Adipocyte (in vitro differentiated cells): ENCODE measurements around the gene ALOX15B.
A peak's percentile ranks its signal among the peaks of the same experiment; 100 is the strongest.

Experiments
- DNase-seq: peaks from one replicate; pipeline ENCODE4 v3.0.0-alpha.2; 2015; ENCODE audit warnings: low read depth
- H3K27me3 ChIP-seq: replicated peaks from 2 replicates; pipeline ENCODE4 v1.7.0; 2013; ENCODE audit warnings: mild to moderate bottlenecking, low read length, moderate library complexity; ENCODE audit not compliant: control insufficient read depth, insufficient read depth
- H3K36me3 ChIP-seq: 2 replicates; pipeline ENCODE4 v1.7.0; 2013; ENCODE audit warnings: low read length, mild to moderate bottlenecking, moderate library complexity; ENCODE audit not compliant: control insufficient read depth, insufficient read depth, severe bottlenecking
- H3K4me1 ChIP-seq: 2 replicates; pipeline ENCODE4 v1.7.0; 2013; ENCODE audit warnings: mild to moderate bottlenecking, low read length, moderate library complexity; ENCODE audit not compliant: control insufficient read depth, insufficient read depth
- H3K4me3 ChIP-seq: 2 replicates; pipeline ENCODE4 v1.7.0; 2013; ENCODE audit warnings: mild to moderate bottlenecking, low read length, moderate library complexity
- H3K9ac ChIP-seq: 2 replicates; pipeline ENCODE4 v1.7.0; 2013; ENCODE audit warnings: mild to moderate bottlenecking, low read length, moderate library complexity
- H3K9me3 ChIP-seq: 2 replicates; pipeline ENCODE4 v1.7.0; 2013; ENCODE audit warnings: mild to moderate bottlenecking, low read length, moderate library complexity; ENCODE audit not compliant: control insufficient read depth

Gene ALOX15B

DNA sequence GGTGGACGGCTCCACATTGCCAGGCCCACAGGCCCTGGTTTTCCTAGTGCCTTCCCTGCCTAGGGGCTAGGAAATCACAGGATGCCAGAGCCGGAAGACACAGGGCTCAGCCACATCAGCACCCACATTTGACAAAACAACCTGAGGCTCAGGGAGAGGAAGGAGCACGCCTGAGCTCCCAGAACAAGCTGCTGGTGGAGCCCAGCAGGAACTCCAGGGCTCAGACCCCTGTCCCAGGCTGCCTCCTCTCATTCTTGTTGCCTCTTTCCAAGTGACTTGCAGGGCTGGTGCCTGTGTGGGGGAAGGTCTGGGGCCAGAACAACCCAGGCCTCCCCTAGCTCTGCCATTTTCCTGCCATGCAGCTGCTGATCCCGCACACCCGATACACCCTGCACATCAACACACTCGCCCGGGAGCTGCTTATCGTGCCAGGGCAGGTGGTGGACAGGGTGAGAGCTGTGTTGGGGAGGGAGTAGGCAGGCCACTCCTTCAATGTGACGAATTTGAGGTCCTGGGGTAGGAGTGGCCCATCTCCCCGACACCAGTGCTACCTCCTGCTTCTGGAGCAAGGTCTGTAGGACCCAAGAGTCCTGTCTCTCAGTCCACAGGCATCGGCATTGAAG is 7.6 kb downstream of the ALOX15B start:
- H3K9ac ChIP-seq = no peak overlapping the region
- H3K9me3 ChIP-seq = no peaks in the 10 kb centered on the region
- no peak overlapping the region for H3K4me3 ChIP-seq
- peaks cover 9% of the 10 kb centered on the region for H3K4me1 ChIP-seq
- DNase-seq = no peak
- no peaks in the 10 kb centered on the region for H3K36me3 ChIP-seq
- H3K27me3 ChIP-seq = peaks cover 26% of the 10 kb centered on the region

DNA sequence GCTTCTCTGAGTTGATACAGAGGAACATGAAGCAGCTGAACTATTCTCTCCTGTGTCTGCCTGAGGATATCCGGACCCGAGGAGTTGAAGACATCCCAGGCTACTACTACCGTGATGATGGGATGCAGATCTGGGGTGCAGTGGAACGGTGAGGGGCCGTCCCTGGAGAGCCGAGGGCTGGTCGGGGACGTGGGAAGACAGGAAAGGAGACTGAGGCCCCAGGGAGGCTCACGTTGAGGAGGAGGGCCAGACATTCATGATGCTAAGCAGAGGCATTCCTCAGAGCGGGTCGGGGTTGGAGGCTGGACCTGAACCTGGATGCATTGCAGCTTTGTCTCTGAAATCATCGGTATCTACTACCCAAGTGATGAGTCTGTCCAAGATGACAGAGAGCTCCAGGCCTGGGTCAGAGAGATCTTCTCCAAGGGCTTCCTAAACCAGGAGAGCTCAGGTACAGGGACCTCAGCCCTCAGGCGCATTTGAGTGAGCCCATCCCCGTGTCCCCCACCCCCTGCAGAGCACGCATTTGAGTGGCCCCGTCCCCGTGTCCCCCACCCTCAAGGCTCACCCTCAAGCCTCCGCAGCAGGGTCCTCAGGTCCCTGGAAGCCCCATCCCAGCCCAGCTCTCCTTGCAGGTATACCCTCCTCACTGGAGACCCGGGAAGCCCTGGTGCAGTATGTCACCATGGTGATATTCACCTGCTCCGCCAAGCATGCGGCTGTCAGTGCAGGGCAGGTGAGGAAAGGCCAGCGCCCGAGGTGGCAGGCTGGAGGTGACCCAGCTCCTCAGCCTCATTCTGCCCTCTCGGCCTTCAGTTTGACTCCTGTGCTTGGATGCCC is 8.3 kb downstream of the ALOX15B start:
- Histone ChIP-seq H3K9me3 (no peaks in the 10 kb centered on the region), H3K36me3 (no peaks in the 10 kb centered on the region), H3K27me3 (peaks cover 33% of the 10 kb centered on the region), H3K9ac (no peak overlapping the region), H3K4me3 (no peak overlapping the region), H3K4me1 (peaks cover 2% of the 10 kb centered on the region)
- DNase-seq = no peak

DNA sequence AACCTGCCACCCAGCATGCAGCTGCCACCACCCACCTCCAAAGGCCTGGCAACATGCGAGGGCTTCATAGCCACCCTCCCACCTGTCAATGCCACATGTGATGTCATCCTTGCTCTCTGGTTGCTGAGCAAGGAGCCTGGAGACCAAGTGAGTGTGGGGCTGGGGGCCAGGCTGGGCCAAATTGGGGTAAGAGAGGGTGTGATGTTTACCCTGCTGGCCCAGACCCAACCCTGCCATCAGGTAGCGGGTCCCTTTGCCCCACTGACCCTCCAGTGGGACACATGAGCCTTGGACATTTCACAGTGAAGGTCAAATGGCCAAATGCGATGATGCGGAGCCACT is 8.9 kb downstream of the ALOX15B start:
- H3K9ac ChIP-seq = no peak overlapping the region
- H3K4me1 ChIP-seq = no peaks in the 10 kb centered on the region
- no peak for DNase-seq
- H3K36me3 ChIP-seq = no peaks in the 10 kb centered on the region
- H3K4me3 ChIP-seq = no peak overlapping the region
- peaks cover 37% of the 10 kb centered on the region for H3K27me3 ChIP-seq
- H3K9me3 ChIP-seq = no peaks in the 10 kb centered on the region

DNA sequence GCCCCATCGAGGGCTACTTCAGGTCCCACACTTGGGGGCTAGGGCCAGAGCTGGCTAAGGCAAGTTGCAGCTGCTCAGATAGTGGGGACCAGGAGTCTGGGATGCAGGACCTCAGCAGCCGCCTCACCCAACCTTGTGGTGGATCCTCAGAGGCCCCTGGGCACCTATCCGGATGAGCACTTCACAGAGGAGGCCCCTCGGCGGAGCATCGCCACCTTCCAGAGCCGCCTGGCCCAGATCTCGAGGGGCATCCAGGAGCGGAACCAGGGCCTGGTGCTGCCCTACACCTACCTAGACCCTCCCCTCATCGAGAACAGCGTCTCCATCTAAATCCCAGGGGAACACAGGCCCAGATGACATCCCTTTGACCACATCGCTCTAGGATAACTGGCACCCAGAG is 9.4 kb downstream of the ALOX15B start:
- no peak for DNase-seq
- peaks cover 37% of the 10 kb centered on the region for H3K27me3 ChIP-seq
- no peak overlapping the region for H3K9ac ChIP-seq

DNA sequence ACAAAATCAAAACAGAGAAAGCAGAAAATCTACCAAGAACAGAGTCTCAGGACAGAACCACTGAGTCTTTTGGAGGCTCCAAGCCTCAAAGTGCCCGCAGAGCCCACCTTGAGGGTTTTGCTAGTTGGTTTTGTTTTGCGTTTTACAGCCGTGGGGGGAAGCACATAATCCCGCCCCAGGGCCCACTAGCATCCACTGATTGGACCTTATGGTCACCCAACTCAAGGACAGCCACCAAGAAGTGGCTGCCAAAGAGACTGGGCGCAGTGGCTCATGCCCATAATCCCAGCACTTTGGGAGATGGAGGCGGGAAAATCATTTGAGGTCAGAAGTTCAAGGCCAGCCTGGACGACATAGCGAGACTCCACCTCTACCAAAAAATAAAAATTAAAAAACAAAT is 9.9 kb downstream of the ALOX15B start:
- H3K9ac ChIP-seq = no peak overlapping the region
- no peaks in the 10 kb centered on the region for H3K9me3 ChIP-seq
- peaks cover 37% of the 10 kb centered on the region for H3K27me3 ChIP-seq
- H3K4me1 ChIP-seq = no peaks in the 10 kb centered on the region
- no peaks in the 10 kb centered on the region for H3K36me3 ChIP-seq
- DNase-seq = no peak
- H3K4me3 ChIP-seq = no peak overlapping the region

More for the DNA sequence above, 9.4 kb downstream of the ALOX15B start:
- H3K36me3 ChIP-seq = no peaks in the 10 kb centered on the region
- H3K4me1 ChIP-seq = no peaks in the 10 kb centered on the region
- no peak overlapping the region for H3K4me3 ChIP-seq
- H3K9me3 ChIP-seq = no peaks in the 10 kb centered on the region

DNA sequence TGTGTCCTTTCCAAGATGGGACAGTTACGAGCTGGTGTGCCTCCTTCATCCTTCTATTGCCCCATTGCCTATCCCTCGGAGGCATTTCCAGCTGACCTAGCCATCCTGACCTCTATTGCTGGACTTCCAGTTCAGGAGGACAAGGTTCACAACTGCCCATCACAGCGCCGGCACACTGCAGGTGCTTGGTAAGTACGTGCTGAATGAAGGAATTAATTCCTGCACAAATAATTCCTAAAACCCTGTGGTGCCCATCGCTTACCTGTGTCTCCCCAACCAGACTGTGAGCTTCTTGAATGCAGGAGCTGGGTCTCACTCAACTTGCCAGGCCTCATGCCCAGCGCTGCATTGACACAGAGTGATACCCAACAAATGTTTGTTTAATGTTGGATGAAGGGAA is 13.0 kb downstream of the ALOX15B start:
- no peaks in the 10 kb centered on the region for H3K9me3 ChIP-seq
- H3K4me3 ChIP-seq = no peak overlapping the region
- no peak overlapping the region for H3K9ac ChIP-seq
- H3K27me3 ChIP-seq = peaks cover 24% of the 10 kb centered on the region
- DNase-seq = no peak
- no peaks in the 10 kb centered on the region for H3K36me3 ChIP-seq
- peaks cover 15% of the 10 kb centered on the region for H3K4me1 ChIP-seq

DNA sequence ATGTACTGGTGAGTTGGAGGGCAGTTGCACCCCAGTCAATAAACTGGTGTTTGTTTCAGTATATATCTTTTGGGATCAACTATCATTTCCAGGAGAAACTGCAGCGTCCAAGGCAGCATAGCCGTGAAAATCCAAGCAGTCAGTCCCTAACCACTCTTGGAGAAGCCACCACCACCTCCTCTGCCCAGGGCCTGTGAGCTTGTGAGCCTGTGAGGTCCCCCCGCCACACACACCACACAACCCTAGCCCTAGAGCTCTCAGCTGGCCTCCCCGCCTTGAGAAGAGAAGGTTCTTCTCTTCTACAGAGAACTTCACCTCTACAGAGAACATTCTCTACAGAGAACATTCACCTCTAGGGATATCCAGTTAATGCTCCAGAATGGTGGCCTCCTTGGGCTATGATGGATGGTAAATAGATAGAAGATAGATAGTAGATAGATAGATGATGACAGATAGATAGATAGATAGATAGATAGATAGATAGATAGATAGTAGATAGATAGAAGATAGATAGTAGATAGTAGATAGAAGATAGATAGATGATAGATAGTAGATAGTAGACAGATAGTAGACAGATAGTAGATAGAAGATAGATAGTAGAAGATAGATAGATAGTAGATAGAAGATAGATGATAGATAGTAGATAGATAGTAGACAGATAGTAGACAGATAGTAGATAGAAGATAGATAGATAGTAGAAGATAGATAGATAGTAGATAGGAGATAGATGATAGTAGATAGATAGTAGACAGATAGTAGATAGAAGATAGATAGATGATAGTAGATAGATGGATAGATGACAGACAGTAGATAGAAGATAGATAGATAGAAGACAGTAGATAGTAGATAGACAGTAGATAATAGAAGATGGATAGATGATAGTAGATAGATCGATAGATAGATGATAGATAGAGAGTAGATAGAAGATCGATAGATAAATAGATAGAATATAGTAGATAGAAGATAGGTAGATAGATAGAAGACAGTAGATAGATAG is 13.7 kb downstream of the ALOX15B start:
- H3K9ac ChIP-seq = no peak overlapping the region
- peaks cover 20% of the 10 kb centered on the region for H3K27me3 ChIP-seq
- H3K4me3 ChIP-seq = no peak overlapping the region
- H3K4me1 ChIP-seq = peaks cover 20% of the 10 kb centered on the region
- H3K9me3 ChIP-seq = no peaks in the 10 kb centered on the region
- H3K36me3 ChIP-seq = no peaks in the 10 kb centered on the region
- DNase-seq = no peak

DNA sequence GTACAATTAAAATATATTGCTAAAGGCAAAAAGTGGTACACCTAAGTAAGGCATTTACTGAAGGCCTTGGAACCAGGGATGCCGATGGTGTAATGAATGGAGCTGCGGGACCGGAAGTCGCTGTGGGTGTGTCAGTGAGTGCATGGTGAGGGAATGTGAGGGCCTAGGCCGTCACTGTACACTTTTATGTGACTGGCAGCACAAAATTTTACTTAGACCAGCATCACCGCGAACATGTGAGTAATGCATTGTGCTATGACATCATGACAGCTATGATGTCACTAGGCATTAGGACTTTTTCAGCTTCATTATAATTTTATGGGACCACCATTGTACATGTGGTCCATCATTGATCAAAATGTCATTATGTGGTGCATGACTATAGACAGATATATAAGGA is 14.7 kb downstream of the ALOX15B start:
- DNase-seq = no peak
- no peak overlapping the region for H3K9ac ChIP-seq
- H3K36me3 ChIP-seq = no peaks in the 10 kb centered on the region
- peaks cover 21% of the 10 kb centered on the region for H3K4me1 ChIP-seq
- H3K4me3 ChIP-seq = no peak overlapping the region
- peaks cover 24% of the 10 kb centered on the region for H3K27me3 ChIP-seq
- no peaks in the 10 kb centered on the region for H3K9me3 ChIP-seq

DNA sequence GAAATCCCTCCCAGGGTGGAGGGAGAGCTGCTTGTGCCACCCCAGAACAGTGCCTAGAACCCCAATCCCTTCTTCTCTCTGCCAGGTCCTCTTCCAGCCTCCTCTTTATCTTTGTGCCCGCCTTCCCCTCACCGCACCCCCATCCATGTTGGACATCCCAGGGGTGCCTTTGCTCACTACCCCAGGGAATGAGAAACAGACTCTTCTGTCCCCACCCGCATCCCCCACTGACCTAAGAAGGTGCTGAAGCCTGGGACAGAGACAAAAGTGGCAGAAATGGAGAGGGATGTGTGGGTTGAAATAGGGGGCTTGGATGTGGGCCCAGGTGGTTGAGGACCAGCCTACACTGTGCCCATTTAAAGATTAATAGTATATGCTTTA is 17.0 kb downstream of the ALOX15B start:
- Histone ChIP-seq H3K4me1 (peaks cover 21% of the 10 kb centered on the region), H3K9ac (peak overlapping the region; percentile 36), H3K9me3 (no peaks in the 10 kb centered on the region), H3K36me3 (no peaks in the 10 kb centered on the region), H3K27me3 (peaks cover 36% of the 10 kb centered on the region), H3K4me3 (peak overlapping the region; percentile 21)
- DNase-seq = no peak

DNA sequence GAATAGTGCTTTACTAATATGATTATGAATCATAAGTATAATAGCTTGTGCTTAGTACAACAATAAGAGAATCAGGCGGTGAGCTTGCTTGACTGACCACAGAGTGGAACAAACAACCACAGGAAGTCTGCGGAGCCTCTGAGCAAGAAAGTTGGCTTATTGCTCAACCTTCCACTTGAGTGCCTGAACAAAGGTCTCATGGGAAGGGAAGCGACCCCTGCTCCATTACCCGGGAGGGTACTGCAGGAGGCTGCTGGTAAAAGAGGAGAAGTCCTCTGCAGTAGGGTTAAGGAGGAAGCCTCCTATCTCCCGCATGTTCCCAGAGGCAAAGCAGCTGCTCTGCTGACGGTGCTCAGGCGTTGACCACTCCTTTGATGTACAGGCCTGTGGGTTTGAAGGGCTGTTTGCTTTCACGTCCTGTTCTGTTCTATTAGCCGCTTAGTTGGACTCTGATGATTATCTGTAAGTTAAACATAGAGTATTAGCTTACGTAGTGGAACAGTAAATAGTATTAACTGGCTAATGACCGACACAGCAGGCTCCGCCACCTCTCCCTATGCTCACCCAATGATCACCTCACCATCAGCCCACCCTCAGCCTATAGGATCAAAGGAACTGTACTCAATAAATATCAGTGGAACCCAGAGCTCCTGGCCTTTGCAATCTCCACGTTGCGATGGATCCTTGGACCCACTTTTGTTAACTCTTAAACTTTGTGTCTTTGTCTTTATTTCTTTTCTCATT is 17.5 kb downstream of the ALOX15B start:
- Histone ChIP-seq H3K27me3 (peaks cover 40% of the 10 kb centered on the region), H3K9me3 (no peaks in the 10 kb centered on the region), H3K9ac (peak overlapping the region; percentile 36), H3K36me3 (no peaks in the 10 kb centered on the region), H3K4me1 (peaks cover 21% of the 10 kb centered on the region), H3K4me3 (peak overlapping the region; percentile 21)
- peak; percentile 53 for DNase-seq
